Embryonic facial prominence (tissue), 1 donor: ENCODE measurements around the gene SIGLEC12.
"Not testable (repeated sequence)": the region's sequence is repeated elsewhere in the genome, so short reads cannot be mapped to it uniquely, and the experiment has no call there.

Experiments
- DNase-seq: peaks from one replicate; pipeline ENCODE4 v3.0.0-alpha.2; 2016; ENCODE audit errors: extremely low spot score

SIGLEC12 gene

DNA sequence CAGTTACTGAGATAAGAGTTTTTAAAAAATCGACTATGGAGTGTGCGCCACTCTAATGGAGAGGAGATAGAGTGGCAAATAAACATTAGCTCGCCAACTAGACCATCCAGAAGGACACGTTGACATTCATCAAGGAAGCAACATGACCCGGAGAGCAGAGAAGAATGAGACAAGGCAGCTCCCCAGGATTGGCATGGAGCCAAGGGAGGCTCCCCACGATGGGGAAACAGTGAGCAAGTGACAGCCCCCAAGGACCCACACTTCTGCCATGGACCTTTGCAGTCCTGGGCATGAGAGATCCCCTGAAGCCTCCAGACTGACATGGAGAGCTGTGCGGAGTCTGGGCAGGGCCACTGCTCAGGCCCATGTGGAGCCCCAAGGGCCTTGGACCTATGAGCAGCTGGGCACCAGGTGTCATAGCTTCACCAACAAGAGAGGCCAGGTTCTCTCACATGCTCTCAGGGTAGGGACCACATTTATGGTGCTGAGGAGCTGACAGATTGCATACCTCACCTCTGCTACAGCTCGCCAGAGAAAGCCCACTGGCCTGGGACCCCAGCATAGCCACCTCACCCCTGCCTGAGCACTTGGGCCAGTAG, 23.2 kb upstream of the SIGLEC12 start:
- DNase-seq = no peak

DNA sequence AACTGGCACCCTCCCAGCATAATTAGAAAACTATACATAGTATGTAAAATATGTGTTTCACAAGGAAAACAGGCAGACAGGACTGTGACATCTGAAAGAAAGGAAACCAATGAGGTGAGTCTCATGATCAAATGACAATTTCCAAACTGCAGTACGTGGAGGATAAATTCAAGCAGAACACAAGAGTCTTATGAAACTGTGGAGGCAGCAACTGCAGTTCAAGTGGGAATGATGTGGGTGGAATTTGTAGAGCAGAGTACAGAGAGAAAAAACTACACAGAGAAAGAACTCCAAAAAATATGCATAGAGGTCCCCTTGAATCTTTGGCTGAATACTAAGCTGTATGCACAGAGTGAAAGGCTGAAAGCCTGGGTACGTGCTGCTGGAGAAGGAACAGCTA, 20.2 kb upstream of the SIGLEC12 start:
- DNase-seq = no peak

DNA sequence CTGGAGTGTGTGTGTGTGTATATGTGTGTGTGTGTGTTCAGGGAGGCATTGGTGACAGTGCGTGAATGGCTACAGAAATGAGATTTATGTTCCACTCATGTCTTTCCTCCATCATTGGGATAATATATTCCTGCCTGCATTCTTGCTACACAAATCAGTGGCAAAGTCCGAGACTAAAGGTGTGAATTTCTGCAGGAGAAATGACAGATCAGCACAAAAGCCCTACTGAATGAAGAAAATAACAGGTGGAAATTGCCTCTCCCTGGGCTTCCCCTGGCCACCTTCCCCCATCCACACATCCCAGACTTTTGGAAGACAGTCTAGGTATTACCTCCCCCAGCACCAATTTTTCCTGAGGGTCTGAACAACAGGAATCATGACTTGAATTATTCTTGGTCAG, 19.8 kb upstream of the SIGLEC12 start:
- DNase-seq = no peak

DNA sequence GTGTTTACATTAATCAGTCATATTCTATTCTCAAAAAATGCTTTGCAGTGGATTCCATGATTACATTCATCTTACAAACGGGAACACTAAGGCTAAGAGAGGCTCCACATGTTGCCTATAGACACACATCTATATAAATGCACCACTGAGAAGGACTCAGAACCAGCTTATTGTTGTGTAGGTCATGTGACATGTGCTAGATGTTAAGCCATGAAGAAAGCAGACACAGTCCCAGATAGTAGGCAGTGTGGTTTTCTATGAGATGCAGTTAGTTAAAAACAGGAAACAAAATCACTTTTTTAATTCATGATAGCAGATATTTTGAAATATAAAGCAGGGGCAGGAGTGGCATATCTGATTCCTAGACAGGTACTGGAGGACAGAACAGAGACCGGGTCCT, 19.1 kb upstream of the SIGLEC12 start:
- no peak for DNase-seq

DNA sequence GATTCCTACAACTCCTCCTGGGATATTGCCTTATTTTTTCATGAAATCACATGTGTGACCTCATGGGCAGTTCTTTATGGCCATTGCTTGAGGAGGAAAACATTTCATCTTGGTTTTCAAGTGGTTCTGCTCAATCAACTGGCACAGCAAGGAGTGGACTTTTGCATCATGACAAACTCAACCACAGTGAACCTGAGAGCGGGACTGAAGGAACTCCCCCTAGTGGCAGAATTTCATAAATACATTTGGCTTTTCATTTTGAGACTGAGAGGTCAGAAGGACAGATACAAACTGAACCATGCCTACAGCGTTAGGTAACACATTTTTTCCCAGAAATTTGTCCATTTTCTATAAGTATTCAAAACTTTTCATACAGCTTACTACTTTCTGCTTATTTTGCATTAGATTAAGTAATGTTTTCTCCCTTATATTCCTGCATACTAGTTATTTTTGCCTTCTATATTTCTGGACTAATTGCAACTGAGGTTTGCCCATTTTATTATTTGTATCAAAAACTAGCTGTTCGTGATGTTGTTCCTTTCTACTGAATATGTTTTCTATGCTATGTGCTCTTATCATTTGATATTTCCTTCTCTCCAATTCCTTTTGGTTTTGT, 13.4 kb upstream of the SIGLEC12 start:
- DNase-seq = no peak

DNA sequence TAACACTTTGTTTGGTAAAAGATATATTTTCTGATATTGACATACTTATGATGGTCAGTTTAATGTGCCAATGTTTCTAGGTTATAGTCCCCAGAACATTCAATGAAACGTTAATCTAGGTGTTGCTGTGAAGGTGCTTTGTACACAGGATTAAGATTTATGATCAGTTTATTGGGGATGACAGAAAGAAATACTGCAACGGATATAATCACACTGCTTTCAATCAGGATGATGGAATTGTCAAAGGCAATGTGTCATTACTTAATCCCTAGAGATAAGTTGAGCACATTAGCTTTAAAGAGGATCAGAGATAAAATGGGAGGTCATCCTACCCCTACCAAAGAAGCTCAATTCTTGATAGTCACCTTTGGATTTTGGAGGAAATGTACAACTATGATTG, 12.4 kb upstream of the SIGLEC12 start:
- DNase-seq = no peak

DNA sequence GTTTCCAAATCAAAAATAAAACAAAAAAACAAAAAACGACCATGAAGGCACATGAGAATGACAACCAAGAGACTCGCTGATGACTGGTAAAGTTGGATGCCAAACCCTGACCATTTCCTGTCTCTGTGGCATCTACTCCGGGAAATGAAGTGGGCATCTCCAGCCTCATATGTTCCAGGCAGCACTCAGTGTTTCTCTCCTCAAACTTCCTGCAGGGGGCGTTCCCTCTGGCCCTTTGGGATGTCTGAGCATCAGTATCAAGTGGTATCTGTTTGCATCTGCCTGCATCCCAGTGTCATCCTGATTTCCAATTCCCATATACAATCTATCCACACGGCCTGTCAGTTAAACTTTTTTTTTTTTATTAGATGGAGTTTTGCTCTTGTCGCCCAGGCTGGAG, 9.8 kb upstream of the SIGLEC12 start:
- no peak for DNase-seq

DNA sequence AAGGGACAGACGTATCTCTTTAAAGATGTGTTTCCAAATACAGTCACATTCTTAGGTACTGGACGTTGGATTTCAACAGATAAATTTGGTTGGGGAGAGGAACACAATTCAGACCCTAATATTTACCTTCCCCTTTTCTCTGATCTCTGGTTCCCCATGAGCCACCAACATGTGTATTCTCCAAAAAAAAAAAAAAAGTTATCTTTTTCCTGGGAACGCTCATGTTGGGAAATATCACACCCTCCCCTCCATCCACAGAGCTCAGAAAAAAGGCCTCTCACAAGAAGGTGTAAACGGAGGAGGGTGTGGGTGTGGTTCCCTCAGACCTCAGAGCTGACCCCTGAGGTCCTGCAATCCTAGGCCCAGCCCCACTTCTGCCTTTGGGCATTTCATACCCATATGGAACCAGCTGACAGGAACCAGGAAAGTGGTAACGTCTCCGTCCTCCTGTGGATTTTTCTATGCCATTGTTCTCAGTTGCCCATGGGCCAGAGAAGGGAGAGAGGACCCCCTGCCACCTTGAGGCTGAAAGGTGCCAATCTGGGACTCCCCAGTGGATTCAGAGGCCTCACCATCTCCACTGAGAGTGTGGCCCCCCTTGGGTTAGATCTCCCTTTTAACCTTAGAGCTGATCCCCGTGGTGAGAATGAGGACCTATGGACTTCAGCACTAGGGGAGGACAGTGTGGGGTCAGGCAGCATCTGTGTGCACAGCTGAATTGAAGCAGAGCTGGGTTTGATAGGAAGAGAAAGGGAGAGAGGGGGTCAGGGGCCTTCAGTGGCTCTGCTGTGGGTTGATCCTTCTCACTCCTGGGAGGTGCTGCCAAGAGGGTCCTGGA, 8.4 kb upstream of the SIGLEC12 start:
- no peak for DNase-seq

DNA sequence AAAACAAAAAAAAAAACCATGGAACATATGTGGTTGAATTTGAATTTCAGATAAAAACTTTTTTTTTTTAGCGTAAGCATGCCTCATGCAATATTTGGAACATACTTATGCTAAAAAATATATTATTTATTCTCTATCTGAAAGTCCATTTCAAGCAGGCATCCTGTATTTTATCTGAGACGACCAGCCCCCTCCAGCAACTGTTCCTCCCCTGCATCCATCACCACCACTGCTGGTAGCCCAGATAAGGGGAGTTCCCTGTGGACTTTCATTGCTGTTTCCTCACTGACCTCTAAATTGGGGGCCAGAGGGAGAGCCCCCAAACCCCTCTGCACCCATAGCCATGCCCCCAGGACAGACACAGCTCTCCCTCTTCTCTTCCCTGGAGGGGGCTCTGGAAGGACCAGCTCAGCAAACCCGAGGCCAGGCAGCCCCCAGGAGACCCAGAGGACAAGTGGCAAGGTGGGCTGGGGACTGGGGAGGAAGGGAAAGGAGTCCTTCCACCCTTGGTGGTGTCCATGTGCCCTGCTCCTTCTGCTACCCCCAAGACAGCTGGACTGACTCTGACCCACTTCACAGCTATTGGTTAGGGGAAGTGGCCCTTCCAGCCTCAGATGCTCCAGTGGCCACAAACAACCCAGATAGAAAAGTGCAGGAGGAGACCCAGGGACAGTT, 6.6 kb upstream of the SIGLEC12 start:
- no peak for DNase-seq

DNA sequence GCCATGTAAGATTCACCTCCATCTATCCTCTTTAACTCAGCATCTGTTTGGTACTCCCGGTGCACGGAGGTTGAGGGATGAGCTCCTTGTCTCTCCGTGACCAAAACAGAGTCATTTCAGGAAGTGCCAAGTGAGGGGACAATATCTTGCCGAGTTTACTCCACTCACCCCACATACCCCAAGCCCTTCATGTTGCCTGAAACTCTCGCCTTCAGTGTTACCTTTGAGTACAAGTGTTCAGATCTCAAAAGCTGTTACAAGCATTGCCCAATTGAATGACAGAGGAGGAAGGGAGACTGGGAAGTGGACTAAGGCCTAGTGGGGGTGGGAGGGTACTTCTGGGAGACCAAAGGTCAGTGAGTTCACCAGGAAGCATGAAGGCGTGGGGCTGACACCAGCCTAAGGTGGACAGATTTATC, 6.0 kb upstream of the SIGLEC12 start:
- DNase-seq = no peak

DNA sequence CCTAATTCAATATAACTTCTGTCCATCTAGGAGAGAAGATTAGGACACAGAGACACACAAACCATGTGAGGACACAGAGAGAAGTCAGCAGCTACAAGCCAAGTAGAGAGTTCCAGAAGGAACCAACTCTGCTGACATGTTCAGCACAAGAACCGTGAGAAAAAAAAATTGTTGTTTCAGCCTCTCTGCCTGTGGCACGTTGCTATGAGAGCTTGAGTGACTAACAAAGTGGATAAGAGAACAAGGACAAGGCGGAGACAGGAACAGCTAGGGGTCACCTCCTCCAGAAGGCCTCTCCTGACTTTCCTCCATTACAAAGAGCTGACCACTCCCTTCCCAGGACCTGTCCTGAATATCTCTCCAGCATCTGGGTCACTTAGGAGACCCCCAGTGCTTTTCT, 5.6 kb upstream of the SIGLEC12 start:
- no peak for DNase-seq

DNA sequence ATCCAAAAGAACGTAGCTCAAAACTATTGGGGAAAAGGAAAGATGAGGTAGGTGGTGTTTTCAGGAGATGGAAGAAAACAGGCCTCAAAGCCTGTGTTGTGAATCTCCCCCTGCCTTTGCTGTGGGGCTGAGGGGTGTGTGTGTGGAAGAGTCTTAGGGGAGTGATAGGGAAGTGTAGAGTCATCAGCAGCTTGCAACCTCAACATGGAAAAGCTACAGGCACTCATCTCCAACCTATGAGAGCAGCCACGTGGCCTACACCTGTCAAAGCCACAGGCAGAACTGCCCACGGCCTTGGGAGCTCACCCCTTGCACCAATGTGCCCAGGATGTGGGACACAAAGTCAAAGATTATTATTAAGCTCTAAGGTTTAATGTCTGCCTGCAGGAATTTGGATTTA, 4.3 kb upstream of the SIGLEC12 start:
- DNase-seq = no peak

DNA sequence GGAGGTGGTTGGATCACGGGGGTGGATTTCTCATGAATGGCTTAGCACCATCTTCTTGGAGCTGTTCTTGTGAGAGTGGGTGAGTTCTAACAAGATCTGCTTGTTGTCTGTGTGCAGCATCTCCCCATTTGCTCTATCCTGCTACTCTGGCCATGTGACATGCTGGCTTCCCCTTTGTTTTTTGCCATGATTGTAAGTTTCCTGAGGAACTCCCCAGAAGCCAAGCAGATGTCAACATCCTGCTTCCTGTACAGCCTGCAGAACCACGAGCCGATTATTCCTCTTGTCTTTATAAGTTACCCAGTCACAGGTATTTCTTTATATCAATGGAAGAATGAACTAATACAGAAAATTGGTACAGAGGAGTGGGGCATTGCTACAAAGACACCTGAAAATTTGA, 2.3 kb upstream of the SIGLEC12 start:
- no peak for DNase-seq

DNA sequence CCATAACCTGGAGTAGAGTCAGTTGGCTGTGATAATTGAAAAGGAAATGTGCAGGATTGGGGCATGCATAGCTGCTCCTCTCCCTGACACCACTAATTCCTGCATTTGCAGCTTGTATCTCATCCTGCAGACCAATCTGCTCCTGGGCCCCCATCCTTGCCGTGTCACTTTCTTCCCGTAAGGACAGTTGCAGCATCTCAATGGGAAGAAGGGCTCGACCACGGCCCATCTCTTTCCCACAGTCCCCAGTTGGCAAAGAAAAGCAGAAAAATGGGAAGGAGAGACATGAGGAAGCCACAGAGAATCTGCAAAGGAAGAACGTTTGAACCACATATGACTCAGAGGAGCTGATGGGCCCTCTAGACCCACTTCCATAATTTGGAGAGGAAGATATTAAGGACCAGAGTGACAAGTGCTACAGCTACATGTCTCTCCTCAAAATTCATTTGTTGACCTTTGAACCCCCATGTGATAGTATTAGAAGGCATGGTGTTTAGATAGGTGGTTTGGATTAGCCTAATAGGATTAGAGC, 1.8 kb upstream of the SIGLEC12 start:
- no peak for DNase-seq

DNA sequence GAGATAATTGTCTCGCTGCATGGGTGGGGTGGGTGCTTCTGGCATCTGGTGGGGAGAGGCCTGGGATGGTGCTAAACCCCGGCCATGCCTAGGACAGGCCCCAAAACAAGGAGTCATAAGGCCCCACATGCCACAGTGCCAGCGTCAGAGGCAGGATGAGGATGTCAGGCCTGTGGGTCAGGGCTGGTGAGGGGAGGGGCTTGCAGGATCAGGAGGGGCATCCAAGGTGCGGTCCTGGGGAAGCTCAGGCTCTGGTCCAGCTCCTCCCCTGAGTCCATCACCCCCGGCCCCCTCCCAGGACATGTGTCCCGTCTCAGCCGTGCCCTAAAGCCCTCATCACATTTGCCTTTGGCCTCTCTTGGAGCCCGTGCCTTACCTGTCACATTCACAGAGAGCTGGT, 669 bp downstream of the SIGLEC12 start:
- DNase-seq = not testable (repeated sequence)

DNA sequence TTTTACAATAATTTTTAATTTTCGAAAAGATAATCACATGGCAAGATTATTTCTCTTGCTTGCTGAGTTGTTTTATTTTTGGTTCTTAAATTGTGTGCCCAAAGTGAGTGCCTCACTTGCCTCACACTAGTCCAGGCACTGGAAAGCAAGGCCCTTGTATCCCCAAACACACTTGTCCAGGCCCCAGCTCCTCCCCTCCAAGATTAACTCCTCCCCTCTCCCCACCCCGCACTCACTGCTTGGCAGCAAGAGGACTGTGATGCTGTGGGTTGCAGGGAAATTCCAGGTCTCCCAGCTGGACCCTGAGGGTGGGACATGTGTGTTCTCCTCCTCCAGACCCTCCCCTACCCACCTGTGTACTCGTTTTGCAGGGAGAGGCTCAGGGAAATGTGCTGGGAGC, 3.9 kb downstream of the SIGLEC12 start:
- no peak for DNase-seq

DNA sequence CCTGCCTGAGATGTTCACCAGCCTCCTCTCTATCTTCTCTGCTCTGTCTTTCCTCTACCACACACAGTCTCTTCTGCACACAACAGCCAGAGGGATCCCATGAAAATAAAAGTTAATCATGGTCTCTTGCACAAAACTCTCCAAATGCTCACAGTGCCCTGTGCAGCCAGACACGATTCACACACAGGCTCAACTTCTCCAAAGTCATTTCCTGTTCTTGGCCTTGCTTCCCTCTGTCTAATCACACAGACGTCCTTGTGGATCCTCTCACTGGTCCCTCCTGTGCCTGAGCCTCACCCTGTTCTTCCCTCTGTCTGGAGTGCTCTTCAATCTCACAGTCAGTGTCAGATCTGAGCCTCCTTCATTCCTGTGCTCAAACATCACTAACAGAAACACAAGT, 7.8 kb downstream of the SIGLEC12 start:
- no peak for DNase-seq

DNA sequence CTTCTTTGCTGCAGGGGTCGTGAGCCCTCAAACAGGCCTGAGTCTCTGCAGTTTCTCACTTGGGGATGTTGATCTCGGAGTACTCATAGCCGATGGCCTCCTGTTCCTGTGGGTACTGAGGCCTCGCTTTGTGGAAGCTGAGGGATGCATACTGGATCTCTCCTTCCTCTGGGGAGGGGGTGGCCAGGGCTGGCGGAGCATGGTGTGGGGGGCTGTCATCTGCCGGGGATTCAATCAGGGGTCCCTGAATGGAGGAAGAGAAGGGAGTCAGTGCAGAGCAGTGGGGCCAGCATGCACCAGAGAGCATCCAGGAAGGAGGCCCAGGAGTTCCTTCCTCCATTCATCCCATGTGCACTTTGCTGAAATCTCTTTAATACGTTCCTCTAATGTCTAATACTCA, 10.0 kb downstream of the SIGLEC12 start:
- DNase-seq = no peak

DNA sequence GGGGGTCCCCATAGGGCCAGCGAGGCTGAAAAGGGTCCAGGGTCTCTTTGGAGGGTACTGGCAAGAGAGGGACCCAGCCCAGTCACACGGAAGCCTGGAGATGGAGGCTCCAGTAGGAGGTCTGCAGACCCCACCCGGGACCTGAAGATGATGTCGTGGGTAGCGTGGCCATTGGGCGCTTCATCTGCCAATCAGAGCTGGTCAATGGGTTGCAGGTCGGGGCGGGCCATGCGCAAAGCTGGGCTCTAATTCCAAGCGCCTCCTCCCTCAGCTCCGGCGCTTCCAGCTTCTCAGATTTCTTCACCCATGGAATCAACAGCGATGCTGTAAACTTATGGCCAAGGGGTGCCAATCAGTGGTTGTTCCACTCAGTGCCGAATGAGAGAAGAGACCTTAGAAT, 10.9 kb downstream of the SIGLEC12 start:
- DNase-seq = no peak

DNA sequence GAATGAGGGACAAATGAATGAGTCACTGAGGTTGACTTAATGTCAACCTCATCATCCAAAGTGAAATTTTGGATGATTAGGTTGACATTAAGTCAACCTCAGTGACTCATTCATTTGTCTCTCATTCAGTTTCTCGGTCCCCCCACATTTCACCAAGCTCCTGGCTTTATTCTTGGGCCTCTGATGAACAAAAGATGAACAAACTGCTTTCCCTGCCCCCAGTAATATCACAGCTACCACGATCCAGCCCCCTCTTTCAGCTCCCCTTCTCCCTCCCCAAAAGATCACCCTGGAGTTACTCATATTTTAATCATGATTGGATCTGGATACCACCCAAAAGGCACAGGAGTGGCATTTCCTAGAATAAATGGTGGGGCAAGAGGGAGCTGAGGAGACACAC, 12.5 kb downstream of the SIGLEC12 start:
- no peak for DNase-seq

DNA sequence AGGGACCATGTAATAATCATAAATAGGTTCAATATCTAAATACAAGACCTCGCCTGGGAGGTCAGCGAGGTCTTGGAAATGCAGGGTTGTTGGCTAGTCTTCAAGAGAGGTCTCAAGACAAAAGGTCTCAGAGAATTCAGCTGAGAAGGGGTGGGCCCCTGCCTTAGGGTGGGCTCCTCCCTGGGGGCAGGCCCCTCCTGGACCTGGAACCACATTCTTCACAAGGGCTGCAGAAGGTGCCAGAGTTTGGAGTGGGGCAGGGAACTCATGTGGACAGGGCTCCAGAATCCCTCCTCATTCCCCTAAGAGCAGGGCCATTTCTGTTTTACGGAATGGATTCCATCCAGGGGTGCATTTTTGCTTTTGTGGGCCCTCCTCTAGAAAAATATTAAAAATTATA, 13.1 kb downstream of the SIGLEC12 start:
- DNase-seq = no peak

DNA sequence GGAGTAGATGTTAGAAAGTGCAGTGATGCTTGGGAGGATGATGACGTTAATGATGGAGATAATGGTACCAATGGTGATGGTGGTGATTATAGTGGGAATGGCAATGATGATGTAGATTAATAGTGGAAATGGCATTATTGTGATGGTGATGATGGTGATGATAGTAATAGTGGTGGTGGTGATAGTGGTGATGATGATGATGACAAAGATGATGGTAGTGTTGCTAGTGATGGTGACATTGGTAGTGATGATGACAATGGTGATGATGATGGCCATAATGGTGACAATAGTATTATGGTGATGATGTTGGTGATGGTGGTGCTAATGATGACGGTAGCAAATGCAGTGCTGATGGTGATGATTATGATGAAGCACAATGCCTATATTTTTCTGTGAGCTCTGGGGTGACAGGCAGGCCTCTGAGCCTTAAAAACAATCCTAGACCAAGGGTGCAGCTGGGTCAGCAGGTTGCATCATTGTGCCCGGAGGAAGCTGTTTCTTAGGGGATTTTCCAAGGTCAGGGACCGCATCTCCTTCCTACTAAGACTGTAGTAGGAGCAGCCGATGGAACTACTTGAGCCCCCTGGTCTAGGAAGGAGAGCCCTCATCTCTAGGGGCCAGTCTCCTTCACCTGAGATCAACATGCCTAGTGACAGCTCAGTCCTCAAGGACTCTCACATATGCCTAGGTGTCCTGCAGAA, 15.5 kb downstream of the SIGLEC12 start:
- no peak for DNase-seq
